HG03064 (cell line): ENCODE measurements around the gene NKX3-2.

Experiments used
- ATAC-seq: cut with Tn5 transposase; IDR thresholded peaks from one replicate; pipeline ENCODE4 v1.9.1; 2021; ENCODE audit warnings: low read depth; ENCODE audit not compliant: unreplicated experiment

Gene NKX3-2

GRCh38 chr4:13515268-13515667 is 29.0 kb downstream of the NKX3-2 start:
- ATAC-seq: no peak

- no peak for ATAC-seq
Measured at GRCh38 chr4:13514722-13515121, 29.6 kb downstream of the NKX3-2 start.

- ATAC-seq: no peak
Measured at GRCh38 chr4:13511101-13511500, 33.2 kb downstream of the NKX3-2 start.

GRCh38 chr4:13509442-13509841 is 34.9 kb downstream of the NKX3-2 start:
- ATAC-seq: no peak

- ATAC-seq: no peak
Measured at GRCh38 chr4:13504374-13504773, 39.9 kb downstream of the NKX3-2 start.

- no peak for ATAC-seq
Measured at GRCh38 chr4:13498469-13498868, 45.8 kb downstream of the NKX3-2 start.

GRCh38 chr4:13496605-13497004 is 47.7 kb downstream of the NKX3-2 start:
- ATAC-seq: no peak

GRCh38 chr4:13495753-13496152 is 48.6 kb downstream of the NKX3-2 start:
- no peak for ATAC-seq

GRCh38 chr4:13493793-13494192 is 50.5 kb downstream of the NKX3-2 start:
- no peak for ATAC-seq

GRCh38 chr4:13492747-13493146 is 51.6 kb downstream of the NKX3-2 start:
- no peak for ATAC-seq
